HEK293 (cell line): ENCODE data around the gene RAB1B.

Experiments used
- CTCF ChIA-PET: fragments of 350-600 bp; formaldehyde crosslinking; extraction: SDS; loops from one replicate; lab custom pipeline; 2021; ENCODE audit warnings: antibody characterized with exemption; lab: Yijun Ruan, JAX
- POLR2A ChIA-PET: fragments of 300-600 bp; formaldehyde crosslinking; extraction: SDS; loops from one replicate; lab custom pipeline; 2020; ENCODE audit warnings: antibody characterized with exemption, inconsistent platforms; lab: Yijun Ruan, JAX
- H3K27ac ChIP-seq: fragments of 200-500 bp; sonication (Bioruptor generic); 2 replicates; pipeline ENCODE4 v1.5.1; 2014; ENCODE audit warnings: low read depth, low read length, control low read depth, inconsistent platforms; ENCODE audit errors: extremely low read depth
- H3K36me3 ChIP-seq, 2 experiments: fragments of 200-500 bp in 1 of 2; sonication (Bioruptor generic) in 1 of 2; 1 replicate in 1 of 2; 2 replicates in 1 of 2; pipeline ENCODE4 v1.5.1; 2014 to 2017; ENCODE audit warnings: inconsistent platforms in 2 of 2, low read length in 2 of 2; ENCODE audit not compliant: control insufficient read depth in 2 of 2, insufficient read depth in 1 of 2
- H3K4me1 ChIP-seq: fragments of 200-500 bp; sonication (Bioruptor generic); 2 replicates; pipeline ENCODE4 v1.5.1; 2014; ENCODE audit warnings: mild to moderate bottlenecking, low read length, inconsistent platforms; ENCODE audit not compliant: control insufficient read depth, insufficient read depth
- H3K4me3 ChIP-seq: 2 replicates; pipeline ENCODE4 v1.5.1; 2011; ENCODE audit warnings: low read depth, mild to moderate bottlenecking, control low read depth, low read length, moderate library complexity
- H3K9me3 ChIP-seq: fragments of 200-500 bp; sonication (Bioruptor generic); 2 replicates; pipeline ENCODE4 v1.5.1; 2014; ENCODE audit warnings: low read depth, low read length, inconsistent platforms; ENCODE audit not compliant: control insufficient read depth, insufficient read depth
- AEBP2 ChIP-seq: fragments of 450-650 bp; formaldehyde crosslinking; IDR thresholded peaks from 2 replicates; pipeline ENCODE4 v1.5.1; 2016; ENCODE audit warnings: missing biosample characterization, missing genetic modification characterization, borderline replicate concordance
- HOXC10 ChIP-seq: sonication (generic); formaldehyde crosslinking; IDR thresholded peaks from 2 replicates; pipeline ENCODE4 v1.8.1; 2023; ENCODE audit warnings: mild to moderate bottlenecking, missing genetic modification reagents
- KLF8 ChIP-seq: fragments of 450-650 bp; formaldehyde crosslinking; IDR thresholded peaks from 2 replicates; pipeline ENCODE4 v1.5.1; 2016; ENCODE audit warnings: missing biosample characterization, missing genetic modification characterization
- OVOL3 ChIP-seq: fragments of 450-650 bp; formaldehyde crosslinking; IDR thresholded peaks from 2 replicates; pipeline ENCODE4 v1.5.1; 2016; ENCODE audit warnings: missing biosample characterization, missing genetic modification characterization
- YY2 ChIP-seq: fragments of 450-650 bp; formaldehyde crosslinking; IDR thresholded peaks from 2 replicates; pipeline ENCODE4 v1.5.1; 2016; ENCODE audit warnings: missing biosample characterization, missing genetic modification characterization
- ZBTB20 ChIP-seq: fragments of 450-650 bp; formaldehyde crosslinking; IDR thresholded peaks from 2 replicates; pipeline ENCODE4 v1.5.1; 2016; ENCODE audit warnings: missing biosample characterization, missing genetic modification characterization
- ZBTB21 ChIP-seq: fragments of 450-650 bp; formaldehyde crosslinking; IDR thresholded peaks from 2 replicates; pipeline ENCODE4 v1.5.1; 2017; ENCODE audit warnings: missing biosample characterization, missing genetic modification characterization
- ZBTB49 ChIP-seq: fragments of 450-650 bp; formaldehyde crosslinking; IDR thresholded peaks from 2 replicates; pipeline ENCODE4 v1.5.1; 2016; ENCODE audit warnings: missing biosample characterization, missing genetic modification characterization, low read depth
- ZNF155 ChIP-seq: fragments of 450-650 bp; formaldehyde crosslinking; IDR thresholded peaks from 2 replicates; pipeline ENCODE4 v1.5.1; 2016; ENCODE audit warnings: missing biosample characterization, missing genetic modification characterization
- ZNF473 ChIP-seq: fragments of 450-650 bp; formaldehyde crosslinking; IDR thresholded peaks from 2 replicates; pipeline ENCODE4 v1.5.1; 2017; ENCODE audit warnings: missing biosample characterization, missing genetic modification characterization
- ZNF513 ChIP-seq: fragments of 450-650 bp; IDR thresholded peaks from 2 replicates; pipeline ENCODE4 v1.5.1; 2018; ENCODE audit warnings: missing biosample characterization, missing genetic modification characterization
- ZNF561 ChIP-seq: fragments of 450-650 bp; IDR thresholded peaks from 2 replicates; pipeline ENCODE4 v1.5.1; 2018; ENCODE audit warnings: missing biosample characterization, missing genetic modification characterization, borderline replicate concordance
- ZNF585B ChIP-seq: fragments of 450-650 bp; formaldehyde crosslinking; IDR thresholded peaks from 2 replicates; pipeline ENCODE4 v1.5.1; 2016; ENCODE audit warnings: missing biosample characterization, missing genetic modification characterization
- ZNF629 ChIP-seq: fragments of 450-650 bp; formaldehyde crosslinking; IDR thresholded peaks from 2 replicates; pipeline ENCODE4 v1.5.1; 2017; ENCODE audit warnings: missing biosample characterization, missing genetic modification characterization
- ZNF664 ChIP-seq: fragments of 450-650 bp; formaldehyde crosslinking; IDR thresholded peaks from 2 replicates; pipeline ENCODE4 v1.5.1; 2016; ENCODE audit warnings: missing biosample characterization, missing genetic modification characterization
- ZNF791 ChIP-seq: fragments of 450-650 bp; formaldehyde crosslinking; IDR thresholded peaks from 2 replicates; pipeline ENCODE4 v1.5.1; 2016; ENCODE audit warnings: missing biosample characterization, missing genetic modification characterization
- ZNF792 ChIP-seq: fragments of 450-650 bp; formaldehyde crosslinking; IDR thresholded peaks from 2 replicates; pipeline ENCODE4 v1.5.1; 2016; ENCODE audit warnings: missing biosample characterization, missing genetic modification characterization
- ZSCAN16 ChIP-seq: fragments of 450-650 bp; formaldehyde crosslinking; IDR thresholded peaks from 2 replicates; pipeline ENCODE4 v1.5.1; 2016; ENCODE audit warnings: missing biosample characterization, missing genetic modification characterization
- TF ChIP-seq, protein P1 (sequence below): fragments of 450-650 bp; formaldehyde crosslinking; IDR thresholded peaks from 2 replicates; pipeline ENCODE4 v1.5.1; 2016; ENCODE audit warnings: missing biosample characterization, missing genetic modification characterization
- TF ChIP-seq, protein P2 (sequence below): fragments of 450-650 bp; formaldehyde crosslinking; IDR thresholded peaks from 2 replicates; pipeline ENCODE4 v1.5.1; 2017; ENCODE audit warnings: missing biosample characterization, mild to moderate bottlenecking, missing genetic modification characterization, moderate library complexity
- TF ChIP-seq, protein P3 (sequence below): fragments of 450-650 bp; formaldehyde crosslinking; conservative IDR thresholded peaks from 2 replicates; pipeline ENCODE4 v1.5.1; 2016; ENCODE audit warnings: low read depth, missing biosample characterization, missing genetic modification characterization
- TF ChIP-seq, protein P4 (sequence below): fragments of 450-650 bp; formaldehyde crosslinking; IDR thresholded peaks from 2 replicates; pipeline ENCODE4 v1.5.1; 2016; ENCODE audit warnings: missing biosample characterization, missing genetic modification characterization, low read depth

The RAB1B gene

DNA sequence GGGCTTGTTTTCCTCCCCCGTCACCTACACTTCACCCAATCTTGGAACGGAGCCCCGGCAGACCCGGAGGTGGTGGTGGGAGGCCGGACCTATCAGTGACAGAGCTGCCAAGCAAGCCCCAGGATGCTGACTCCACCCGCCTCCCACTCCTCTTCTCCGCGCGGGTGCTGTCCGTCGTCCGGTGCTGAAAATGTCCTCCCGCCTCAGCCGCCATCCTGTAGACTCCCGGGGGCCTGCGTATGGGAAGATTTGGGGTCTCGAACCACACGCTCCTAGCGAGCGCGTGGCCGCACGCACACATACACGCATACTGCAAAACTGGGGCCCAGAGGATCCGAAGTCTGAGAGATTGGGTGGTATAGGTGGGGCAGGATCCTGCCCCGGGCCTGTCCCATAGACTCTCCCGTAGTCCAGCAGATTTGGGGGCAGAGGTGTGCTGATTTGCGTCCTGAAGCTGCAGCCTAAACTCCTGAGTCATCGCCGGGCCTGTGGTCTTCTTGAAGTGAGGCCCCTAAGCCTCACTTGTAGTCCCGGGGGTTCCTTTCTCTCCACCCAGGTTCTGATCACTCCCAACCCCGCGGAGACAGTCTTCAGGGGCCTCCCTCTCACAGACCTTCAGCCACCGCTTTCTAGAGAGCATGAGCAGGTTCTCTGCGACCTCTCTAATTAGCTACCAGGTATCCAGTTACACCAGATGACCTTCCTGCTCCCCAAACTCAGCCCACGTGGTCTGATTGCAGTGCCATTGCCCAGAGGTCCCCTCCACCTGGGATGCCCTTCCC, 21.3 kb downstream of the RAB1B start:
- Histone ChIP-seq H3K27ac (no peak overlapping the region), H3K4me1 (no peaks in the 10 kb centered on the region), H3K4me3 (peak overlapping the region; percentile 46), H3K36me3 (peaks cover 0 to 20% of the 10 kb centered on the region in 2 experiments; a peak in 1 of 3 replicates), H3K9me3 (no peaks in the 10 kb centered on the region)
- ChIA-PET POLR2A (interaction anchor here (0.6 to 1.8 kb wide), 28 partner anchors 8 to 510 kb away, joined by 3 to 32 read pairs (median 4); partner anchors contain the start of genes BRMS1, CCDC85B, MRPL11 and NPAS4), CTCF (interaction anchor here (0.6 to 2.3 kb wide), 13 partner anchors 9 to 1352 kb away, joined by 3 to 9 read pairs (median 5); partner anchors contain the start of gene RAB1B)
- no peak for TF ChIP-seq ZBTB49 (tag by site-specific recombination)
- TF ChIP-seq ZBTB21 (tag by site-specific recombination): no peak
- no peak for TF ChIP-seq YY2
- 0 out of 2 replicates have a peak, but pooled peaks have one; percentile 28 for TF ChIP-seq KLF8 (tag by site-specific recombination)
- TF ChIP-seq OVOL3 (tag by site-specific recombination): no peak
- TF ChIP-seq ZNF664 (tag by site-specific recombination): no peak
- no peak for TF ChIP-seq ZSCAN16 (tag by site-specific recombination)
- TF ChIP-seq ZNF155 (tag by site-specific recombination): no peak
- TF ChIP-seq, protein P1, sequence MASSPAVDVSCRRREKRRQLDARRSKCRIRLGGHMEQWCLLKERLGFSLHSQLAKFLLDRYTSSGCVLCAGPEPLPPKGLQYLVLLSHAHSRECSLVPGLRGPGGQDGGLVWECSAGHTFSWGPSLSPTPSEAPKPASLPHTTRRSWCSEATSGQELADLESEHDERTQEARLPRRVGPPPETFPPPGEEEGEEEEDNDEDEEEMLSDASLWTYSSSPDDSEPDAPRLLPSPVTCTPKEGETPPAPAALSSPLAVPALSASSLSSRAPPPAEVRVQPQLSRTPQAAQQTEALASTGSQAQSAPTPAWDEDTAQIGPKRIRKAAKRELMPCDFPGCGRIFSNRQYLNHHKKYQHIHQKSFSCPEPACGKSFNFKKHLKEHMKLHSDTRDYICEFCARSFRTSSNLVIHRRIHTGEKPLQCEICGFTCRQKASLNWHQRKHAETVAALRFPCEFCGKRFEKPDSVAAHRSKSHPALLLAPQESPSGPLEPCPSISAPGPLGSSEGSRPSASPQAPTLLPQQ: no peak
- TF ChIP-seq ZNF561: no peak
- no peak for TF ChIP-seq AEBP2 (tag by site-specific recombination)
- TF ChIP-seq, protein P2, sequence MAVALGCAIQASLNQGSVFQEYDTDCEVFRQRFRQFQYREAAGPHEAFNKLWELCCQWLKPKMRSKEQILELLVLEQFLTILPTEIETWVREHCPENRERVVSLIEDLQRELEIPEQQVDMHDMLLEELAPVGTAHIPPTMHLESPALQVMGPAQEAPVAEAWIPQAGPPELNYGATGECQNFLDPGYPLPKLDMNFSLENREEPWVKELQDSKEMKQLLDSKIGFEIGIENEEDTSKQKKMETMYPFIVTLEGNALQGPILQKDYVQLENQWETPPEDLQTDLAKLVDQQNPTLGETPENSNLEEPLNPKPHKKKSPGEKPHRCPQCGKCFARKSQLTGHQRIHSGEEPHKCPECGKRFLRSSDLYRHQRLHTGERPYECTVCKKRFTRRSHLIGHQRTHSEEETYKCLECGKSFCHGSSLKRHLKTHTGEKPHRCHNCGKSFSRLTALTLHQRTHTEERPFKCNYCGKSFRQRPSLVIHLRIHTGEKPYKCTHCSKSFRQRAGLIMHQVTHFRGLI (tag by site-specific recombination): no peak
- TF ChIP-seq, protein P3, sequence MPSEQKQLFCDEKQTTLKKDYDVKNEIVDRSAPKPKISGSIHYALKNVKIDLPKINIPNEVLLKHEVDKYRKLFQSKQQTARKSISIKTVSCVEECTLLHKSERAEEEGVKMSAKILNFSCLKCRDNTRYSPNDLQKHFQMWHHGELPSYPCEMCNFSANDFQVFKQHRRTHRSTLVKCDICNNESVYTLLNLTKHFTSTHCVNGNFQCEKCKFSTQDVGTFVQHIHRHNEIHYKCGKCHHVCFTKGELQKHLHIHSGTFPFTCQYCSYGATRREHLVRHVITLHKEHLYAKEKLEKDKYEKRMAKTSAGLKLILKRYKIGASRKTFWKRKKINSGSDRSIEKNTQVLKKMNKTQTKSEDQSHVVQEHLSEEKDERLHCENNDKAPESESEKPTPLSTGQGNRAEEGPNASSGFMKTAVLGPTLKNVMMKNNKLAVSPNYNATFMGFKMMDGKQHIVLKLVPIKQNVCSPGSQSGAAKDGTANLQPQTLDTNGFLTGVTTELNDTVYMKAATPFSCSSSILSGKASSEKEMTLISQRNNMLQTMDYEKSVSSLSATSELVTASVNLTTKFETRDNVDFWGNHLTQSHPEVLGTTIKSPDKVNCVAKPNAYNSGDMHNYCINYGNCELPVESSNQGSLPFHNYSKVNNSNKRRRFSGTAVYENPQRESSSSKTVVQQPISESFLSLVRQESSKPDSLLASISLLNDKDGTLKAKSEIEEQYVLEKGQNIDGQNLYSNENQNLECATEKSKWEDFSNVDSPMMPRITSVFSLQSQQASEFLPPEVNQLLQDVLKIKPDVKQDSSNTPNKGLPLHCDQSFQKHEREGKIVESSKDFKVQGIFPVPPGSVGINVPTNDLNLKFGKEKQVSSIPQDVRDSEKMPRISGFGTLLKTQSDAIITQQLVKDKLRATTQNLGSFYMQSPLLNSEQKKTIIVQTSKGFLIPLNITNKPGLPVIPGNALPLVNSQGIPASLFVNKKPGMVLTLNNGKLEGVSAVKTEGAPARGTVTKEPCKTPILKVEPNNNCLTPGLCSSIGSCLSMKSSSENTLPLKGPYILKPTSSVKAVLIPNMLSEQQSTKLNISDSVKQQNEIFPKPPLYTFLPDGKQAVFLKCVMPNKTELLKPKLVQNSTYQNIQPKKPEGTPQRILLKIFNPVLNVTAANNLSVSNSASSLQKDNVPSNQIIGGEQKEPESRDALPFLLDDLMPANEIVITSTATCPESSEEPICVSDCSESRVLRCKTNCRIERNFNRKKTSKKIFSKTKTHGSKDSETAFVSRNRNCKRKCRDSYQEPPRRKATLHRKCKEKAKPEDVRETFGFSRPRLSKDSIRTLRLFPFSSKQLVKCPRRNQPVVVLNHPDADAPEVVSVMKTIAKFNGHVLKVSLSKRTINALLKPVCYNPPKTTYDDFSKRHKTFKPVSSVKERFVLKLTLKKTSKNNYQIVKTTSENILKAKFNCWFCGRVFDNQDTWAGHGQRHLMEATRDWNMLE (tag by site-specific recombination): no peak
- no peak for TF ChIP-seq HOXC10
- TF ChIP-seq ZNF629 (tag by site-specific recombination): no peak
- TF ChIP-seq ZNF513 (tag by site-specific recombination): no peak
- TF ChIP-seq ZBTB20 (tag by site-specific recombination): 0 out of 2 replicates have a peak, but pooled peaks have one; percentile 38
- TF ChIP-seq, protein P4, sequence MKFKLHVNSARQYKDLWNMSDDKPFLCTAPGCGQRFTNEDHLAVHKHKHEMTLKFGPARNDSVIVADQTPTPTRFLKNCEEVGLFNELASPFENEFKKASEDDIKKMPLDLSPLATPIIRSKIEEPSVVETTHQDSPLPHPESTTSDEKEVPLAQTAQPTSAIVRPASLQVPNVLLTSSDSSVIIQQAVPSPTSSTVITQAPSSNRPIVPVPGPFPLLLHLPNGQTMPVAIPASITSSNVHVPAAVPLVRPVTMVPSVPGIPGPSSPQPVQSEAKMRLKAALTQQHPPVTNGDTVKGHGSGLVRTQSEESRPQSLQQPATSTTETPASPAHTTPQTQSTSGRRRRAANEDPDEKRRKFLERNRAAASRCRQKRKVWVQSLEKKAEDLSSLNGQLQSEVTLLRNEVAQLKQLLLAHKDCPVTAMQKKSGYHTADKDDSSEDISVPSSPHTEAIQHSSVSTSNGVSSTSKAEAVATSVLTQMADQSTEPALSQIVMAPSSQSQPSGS (tag by site-specific recombination): no peak
- TF ChIP-seq ZNF791: no peak
- no peak for TF ChIP-seq ZNF792
- no peak for TF ChIP-seq ZNF585B (tag by site-specific recombination)
- TF ChIP-seq ZNF473 (tag by site-specific recombination): no peak
